ENCODE measurements around the gene GPR39. TPM values are rescaled to one million over a fixed set of nuclear protein-coding genes. Genes with fewer than 3 reads are reported as not detected.

The GPR39 gene
- total RNA-seq, 1 experiment from 2014 or later: 34.8 TPM

DNA sequence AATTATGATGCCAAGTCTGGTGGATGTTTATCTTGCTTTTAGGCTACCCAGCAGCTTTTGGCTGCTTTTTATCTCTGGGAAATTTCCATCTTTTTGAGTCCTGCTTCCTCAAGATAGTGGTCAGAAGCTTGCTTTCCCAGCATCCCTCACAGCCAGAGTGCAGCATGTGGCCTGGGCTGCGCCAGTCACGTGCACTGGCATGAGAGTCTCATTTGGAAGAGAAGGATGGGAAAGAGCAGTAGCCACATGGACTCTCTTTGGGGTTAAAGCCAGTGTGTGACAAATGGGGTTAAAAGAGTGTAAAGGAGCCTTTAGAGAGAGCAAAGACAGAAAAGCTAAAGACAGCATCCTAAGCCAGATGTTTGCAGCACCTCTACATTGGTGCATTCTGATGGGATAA lies 12.7 kb downstream of the GPR39 start:
- H3K9me3 ChIP-seq (ENCODE audit: low read length): no peaks in the 10 kb centered on the region
- DNase-seq (no peak), ATAC-seq (no peak)
- no peaks in the 10 kb centered on the region for H3K27me3 ChIP-seq (ENCODE audit: low read length)
- TF ChIP-seq EZH2phosphoT487 (IDR thresholded peaks at IDR 0.05; ENCODE audit: borderline replicate concordance, low read length): no peak
- TF ChIP-seq EZH2 (IDR thresholded peaks at IDR 0.05; ENCODE audit: low read length, unreplicated experiment): no peak
- TF ChIP-seq, protein P1, sequence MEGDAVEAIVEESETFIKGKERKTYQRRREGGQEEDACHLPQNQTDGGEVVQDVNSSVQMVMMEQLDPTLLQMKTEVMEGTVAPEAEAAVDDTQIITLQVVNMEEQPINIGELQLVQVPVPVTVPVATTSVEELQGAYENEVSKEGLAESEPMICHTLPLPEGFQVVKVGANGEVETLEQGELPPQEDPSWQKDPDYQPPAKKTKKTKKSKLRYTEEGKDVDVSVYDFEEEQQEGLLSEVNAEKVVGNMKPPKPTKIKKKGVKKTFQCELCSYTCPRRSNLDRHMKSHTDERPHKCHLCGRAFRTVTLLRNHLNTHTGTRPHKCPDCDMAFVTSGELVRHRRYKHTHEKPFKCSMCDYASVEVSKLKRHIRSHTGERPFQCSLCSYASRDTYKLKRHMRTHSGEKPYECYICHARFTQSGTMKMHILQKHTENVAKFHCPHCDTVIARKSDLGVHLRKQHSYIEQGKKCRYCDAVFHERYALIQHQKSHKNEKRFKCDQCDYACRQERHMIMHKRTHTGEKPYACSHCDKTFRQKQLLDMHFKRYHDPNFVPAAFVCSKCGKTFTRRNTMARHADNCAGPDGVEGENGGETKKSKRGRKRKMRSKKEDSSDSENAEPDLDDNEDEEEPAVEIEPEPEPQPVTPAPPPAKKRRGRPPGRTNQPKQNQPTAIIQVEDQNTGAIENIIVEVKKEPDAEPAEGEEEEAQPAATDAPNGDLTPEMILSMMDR (conservative IDR thresholded peaks at IDR 0.05; ENCODE audit: low read depth, low read length): no peak
- peak overlapping the region; percentile 89 for H3K9ac ChIP-seq (ENCODE audit: low read length)
- POLR2A ChIA-PET (ENCODE audit: unreplicated experiment): no interaction called here
- H3K27ac ChIP-seq (ENCODE audit: low read length): peak overlapping the region; percentile 99
- intact Hi-C loops (cut with micrococcal nuclease): no loop called here
- H3K4me2 ChIP-seq (ENCODE audit: low read length): 0 out of 2 replicates have a peak overlapping the region, but pooled peaks have one; percentile 86
- BruUV-seq (replicated peaks): no TSS peak
- H3K9me2 ChIP-seq (replicated peaks; ENCODE audit: low read length): no peaks in the 10 kb centered on the region
- peaks cover 11% of the 10 kb centered on the region for H3F3A ChIP-seq (ENCODE audit: low read length, unreplicated experiment)
- no peaks in the 10 kb centered on the region for H4K20me1 ChIP-seq (ENCODE audit: low read length)
- H3K4me1 ChIP-seq (ENCODE audit: insufficient read depth, low read length): peaks cover 52% of the 10 kb centered on the region
- CTCF ChIA-PET: interaction anchor here (0.9 kb wide), 1 partner anchor 9 kb away, joined by 12 read pairs; no protein-coding TSS in a partner anchor
- no peak overlapping the region for H3K4me3 ChIP-seq (ENCODE audit: low read length)
- H3K36me3 ChIP-seq (ENCODE audit: low read depth, low read length): peaks cover 30% of the 10 kb centered on the region
- no peak overlapping the region for H2AFZ ChIP-seq (ENCODE audit: low read length)
- H3K79me2 ChIP-seq (ENCODE audit: low read length): peaks cover 82% of the 10 kb centered on the region

- peaks cover 11% of the 10 kb centered on the region for H3F3A ChIP-seq (ENCODE audit: low read length, unreplicated experiment)
- no peaks in the 10 kb centered on the region for H4K20me1 ChIP-seq (ENCODE audit: low read length)
- POLR2A ChIA-PET (ENCODE audit: unreplicated experiment): interaction anchor here (0.6 to 0.8 kb wide), 4 partner anchors 9 to 89 kb away, joined by 3 to 4 read pairs (median 4); partner anchors contain the start of gene GPR39
- CTCF ChIA-PET: interaction anchor here (0.5 to 0.9 kb wide), 3 partner anchors 8 to 19 kb away, joined by 3 to 12 read pairs (median 3); no protein-coding TSS in a partner anchor
- H3K4me2 ChIP-seq (ENCODE audit: low read length): peak overlapping the region; percentile 86
- H3K9me2 ChIP-seq (replicated peaks; ENCODE audit: low read length): no peaks in the 10 kb centered on the region
- peaks cover 48% of the 10 kb centered on the region for H3K4me1 ChIP-seq (ENCODE audit: insufficient read depth, low read length)
- peak overlapping the region; percentile 99 for H3K27ac ChIP-seq (ENCODE audit: low read length)
- no peak overlapping the region for H2AFZ ChIP-seq (ENCODE audit: low read length)
- peak; percentile 95 for DNase-seq
- peak overlapping the region; percentile 58 for H3K4me3 ChIP-seq (ENCODE audit: low read length)
- TF ChIP-seq, protein P1 (conservative IDR thresholded peaks at IDR 0.05; ENCODE audit: low read depth, low read length): no peak
- no peak for TF ChIP-seq EZH2phosphoT487 (IDR thresholded peaks at IDR 0.05; ENCODE audit: borderline replicate concordance, low read length)
- no peak for TF ChIP-seq EZH2 (IDR thresholded peaks at IDR 0.05; ENCODE audit: low read length, unreplicated experiment)
- H3K27me3 ChIP-seq (ENCODE audit: low read length): no peaks in the 10 kb centered on the region
- BruUV-seq (replicated peaks): TSS peak; percentile 75
- H3K9me3 ChIP-seq (ENCODE audit: low read length): no peaks in the 10 kb centered on the region
- peaks cover 36% of the 10 kb centered on the region for H3K36me3 ChIP-seq (ENCODE audit: low read depth, low read length)
- intact Hi-C loops (cut with micrococcal nuclease): loop anchor here (1.0 kb wide), 2 partner anchors 8 to 14 kb away; partner anchors contain the start of gene GPR39
- peaks cover 82% of the 10 kb centered on the region for H3K79me2 ChIP-seq (ENCODE audit: low read length)
- ATAC-seq: peak; percentile 69
- peak overlapping the region; percentile 89 for H3K9ac ChIP-seq (ENCODE audit: low read length)
Observed at GRCh38 chr2:132429941-132430573, 13.5 kb downstream of the GPR39 start.

- ChIA-PET CTCF (interaction anchor here (0.6 kb wide), 1 partner anchor 735 kb away, joined by 6 read pairs; no protein-coding TSS in a partner anchor), POLR2A (ENCODE audit: unreplicated experiment) (interaction anchor here (0.6 kb wide), 1 partner anchor 10 kb away, joined by 3 read pairs; no protein-coding TSS in a partner anchor)
- peak overlapping the region; percentile 58 for H3K4me3 ChIP-seq (ENCODE audit: low read length)
- no TSS peak for BruUV-seq (replicated peaks)
- H3K9ac ChIP-seq (ENCODE audit: low read length): peak overlapping the region; percentile 89
- peak overlapping the region; percentile 99 for H3K27ac ChIP-seq (ENCODE audit: low read length)
- H3F3A ChIP-seq (ENCODE audit: low read length, unreplicated experiment): peaks cover 11% of the 10 kb centered on the region
- peak; percentile 84 for ATAC-seq
- TF ChIP-seq, protein P1 (conservative IDR thresholded peaks at IDR 0.05; ENCODE audit: low read depth, low read length): no peak
- no peak for TF ChIP-seq EZH2phosphoT487 (IDR thresholded peaks at IDR 0.05; ENCODE audit: borderline replicate concordance, low read length)
- no peak for TF ChIP-seq EZH2 (IDR thresholded peaks at IDR 0.05; ENCODE audit: low read length, unreplicated experiment)
- intact Hi-C loops (cut with micrococcal nuclease): loop anchor here (1.0 kb wide), 2 partner anchors 7 to 15 kb away; partner anchors contain the start of gene GPR39
- no peaks in the 10 kb centered on the region for H3K9me3 ChIP-seq (ENCODE audit: low read length)
- H2AFZ ChIP-seq (ENCODE audit: low read length): no peak overlapping the region
- peak overlapping the region; percentile 86 for H3K4me2 ChIP-seq (ENCODE audit: low read length)
- peaks cover 82% of the 10 kb centered on the region for H3K79me2 ChIP-seq (ENCODE audit: low read length)
- no peaks in the 10 kb centered on the region for H3K27me3 ChIP-seq (ENCODE audit: low read length)
- H3K36me3 ChIP-seq (ENCODE audit: low read depth, low read length): peaks cover 36% of the 10 kb centered on the region
- H4K20me1 ChIP-seq (ENCODE audit: low read length): no peaks in the 10 kb centered on the region
- peak; percentile 92 for DNase-seq
- no peaks in the 10 kb centered on the region for H3K9me2 ChIP-seq (replicated peaks; ENCODE audit: low read length)
- H3K4me1 ChIP-seq (ENCODE audit: insufficient read depth, low read length): peaks cover 48% of the 10 kb centered on the region
Observed at GRCh38 chr2:132430895-132431294, 14.3 kb downstream of the GPR39 start.

Data from PC-3 (cell line).